Astrocyte (in vitro differentiated cells and primary cell): ENCODE results near the gene GPR52.

Experiments
- EZH2 ChIP-seq: IDR thresholded peaks from 2 replicates; pipeline ENCODE4 v1.6.1; 2012; ENCODE audit warnings: mild to moderate bottlenecking, low read length, inconsistent platforms; ENCODE audit not compliant: insufficient read depth
- TF ChIP-seq, protein P1 (sequence below): IDR thresholded peaks from 2 replicates; pipeline ENCODE4 v1.5.1; 2011; ENCODE audit warnings: low read depth, mild to moderate bottlenecking, inconsistent platforms, low read length, moderate library complexity; ENCODE audit not compliant: insufficient read depth

- TF ChIP-seq, protein P1, sequence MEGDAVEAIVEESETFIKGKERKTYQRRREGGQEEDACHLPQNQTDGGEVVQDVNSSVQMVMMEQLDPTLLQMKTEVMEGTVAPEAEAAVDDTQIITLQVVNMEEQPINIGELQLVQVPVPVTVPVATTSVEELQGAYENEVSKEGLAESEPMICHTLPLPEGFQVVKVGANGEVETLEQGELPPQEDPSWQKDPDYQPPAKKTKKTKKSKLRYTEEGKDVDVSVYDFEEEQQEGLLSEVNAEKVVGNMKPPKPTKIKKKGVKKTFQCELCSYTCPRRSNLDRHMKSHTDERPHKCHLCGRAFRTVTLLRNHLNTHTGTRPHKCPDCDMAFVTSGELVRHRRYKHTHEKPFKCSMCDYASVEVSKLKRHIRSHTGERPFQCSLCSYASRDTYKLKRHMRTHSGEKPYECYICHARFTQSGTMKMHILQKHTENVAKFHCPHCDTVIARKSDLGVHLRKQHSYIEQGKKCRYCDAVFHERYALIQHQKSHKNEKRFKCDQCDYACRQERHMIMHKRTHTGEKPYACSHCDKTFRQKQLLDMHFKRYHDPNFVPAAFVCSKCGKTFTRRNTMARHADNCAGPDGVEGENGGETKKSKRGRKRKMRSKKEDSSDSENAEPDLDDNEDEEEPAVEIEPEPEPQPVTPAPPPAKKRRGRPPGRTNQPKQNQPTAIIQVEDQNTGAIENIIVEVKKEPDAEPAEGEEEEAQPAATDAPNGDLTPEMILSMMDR = no peak
- no peak for TF ChIP-seq EZH2
Observed at GRCh38 chr1:174469687-174470086, 21.9 kb downstream of the GPR52 start.
